Vagina (tissue), 2 donors: ENCODE results near the gene ZNF442.

Experiments used
- POLR2A ChIP-seq, 2 donors: fragments of 450-650 bp; IDR thresholded peaks; one replicate each; pipeline ENCODE4 v1.6.1; 2017; ENCODE audit warnings: antibody characterized with exemption in 2 of 2, mild to moderate bottlenecking in 2 of 2, moderate library complexity in 2 of 2
- TF ChIP-seq, protein P1 (sequence below), 3 experiments: fragments of 450-650 bp in 2 of 3; fragments of 200-600 bp in 1 of 3; sonication (generic) in 1 of 3; IDR thresholded peaks; one replicate each; pipeline ENCODE4 v1.5.1; 2017 to 2019; ENCODE audit warnings: antibody characterized with exemption in 3 of 3, mild to moderate bottlenecking in 2 of 3, moderate library complexity in 2 of 3

DNA sequence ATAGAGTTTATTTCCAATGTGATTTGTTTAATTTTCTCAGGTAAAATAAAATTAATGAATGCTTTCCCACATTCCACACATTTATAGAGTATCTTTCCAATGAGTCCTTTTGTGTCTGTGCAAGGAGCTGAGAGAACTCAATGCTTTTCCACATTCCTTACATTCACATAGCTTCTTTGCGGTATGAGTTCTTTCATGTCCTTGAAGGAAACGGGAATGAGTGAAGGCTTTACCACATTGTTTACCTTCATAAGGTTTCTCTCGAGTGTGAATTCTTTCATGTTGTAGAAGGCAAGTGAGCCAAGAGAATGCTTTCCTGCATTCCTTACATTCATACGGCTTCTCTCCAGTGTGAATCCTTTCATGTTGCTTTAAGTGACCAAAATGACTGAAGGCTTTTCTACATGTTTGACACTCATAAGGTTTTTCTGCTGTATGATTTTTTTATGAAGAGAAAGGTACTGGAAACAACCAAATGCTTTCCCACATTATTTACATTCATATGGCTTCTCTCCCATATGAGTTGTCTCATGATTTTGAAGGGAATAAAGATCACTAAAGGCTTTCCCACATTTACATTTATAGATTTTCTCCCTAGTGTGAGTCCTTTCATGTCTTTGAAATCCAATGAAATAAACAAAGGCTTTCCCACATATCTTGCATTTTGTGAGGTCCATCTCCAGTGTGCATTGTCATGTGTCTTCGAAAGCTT, 14.4 kb upstream of the ZNF442 start:
- TF ChIP-seq, protein P1, sequence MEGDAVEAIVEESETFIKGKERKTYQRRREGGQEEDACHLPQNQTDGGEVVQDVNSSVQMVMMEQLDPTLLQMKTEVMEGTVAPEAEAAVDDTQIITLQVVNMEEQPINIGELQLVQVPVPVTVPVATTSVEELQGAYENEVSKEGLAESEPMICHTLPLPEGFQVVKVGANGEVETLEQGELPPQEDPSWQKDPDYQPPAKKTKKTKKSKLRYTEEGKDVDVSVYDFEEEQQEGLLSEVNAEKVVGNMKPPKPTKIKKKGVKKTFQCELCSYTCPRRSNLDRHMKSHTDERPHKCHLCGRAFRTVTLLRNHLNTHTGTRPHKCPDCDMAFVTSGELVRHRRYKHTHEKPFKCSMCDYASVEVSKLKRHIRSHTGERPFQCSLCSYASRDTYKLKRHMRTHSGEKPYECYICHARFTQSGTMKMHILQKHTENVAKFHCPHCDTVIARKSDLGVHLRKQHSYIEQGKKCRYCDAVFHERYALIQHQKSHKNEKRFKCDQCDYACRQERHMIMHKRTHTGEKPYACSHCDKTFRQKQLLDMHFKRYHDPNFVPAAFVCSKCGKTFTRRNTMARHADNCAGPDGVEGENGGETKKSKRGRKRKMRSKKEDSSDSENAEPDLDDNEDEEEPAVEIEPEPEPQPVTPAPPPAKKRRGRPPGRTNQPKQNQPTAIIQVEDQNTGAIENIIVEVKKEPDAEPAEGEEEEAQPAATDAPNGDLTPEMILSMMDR (IDR thresholded peaks at IDR 0.05), result no peak
- no peak for TF ChIP-seq POLR2A (IDR thresholded peaks at IDR 0.05)
